HG02870 (cell line): ENCODE measurements around the gene EPHA3.
A peak's percentile ranks its signal among the peaks of the same experiment; 100 is the strongest.

Experiments used
- ATAC-seq: cut with Tn5 transposase; IDR thresholded peaks from one replicate; pipeline ENCODE4 v1.9.1; 2021; ENCODE audit warnings: mild to moderate bottlenecking, moderate library complexity; ENCODE audit not compliant: unreplicated experiment

EPHA3 gene

GRCh38 chr3:89144080-89144479 is 36.7 kb downstream of the EPHA3 start:
- ATAC-seq: no peak

- no peak for ATAC-seq
Observed at GRCh38 chr3:89145995-89146394, 38.6 kb downstream of the EPHA3 start.

GRCh38 chr3:89154416-89154815 is 47.0 kb downstream of the EPHA3 start:
- no peak for ATAC-seq

- no peak for ATAC-seq
Observed at GRCh38 chr3:89155811-89156210, 48.4 kb downstream of the EPHA3 start.

- ATAC-seq: no peak
Observed at GRCh38 chr3:89157575-89157974, 50.2 kb downstream of the EPHA3 start.

GRCh38 chr3:89159605-89160004 is 52.2 kb downstream of the EPHA3 start:
- ATAC-seq: no peak

GRCh38 chr3:89164774-89165173 is 57.4 kb downstream of the EPHA3 start:
- no peak for ATAC-seq

GRCh38 chr3:89165636-89166263 is 58.3 kb downstream of the EPHA3 start:
- no peak for ATAC-seq

GRCh38 chr3:89171687-89172545 is 64.5 kb downstream of the EPHA3 start:
- no peak for ATAC-seq

GRCh38 chr3:89173546-89173945 is 66.1 kb downstream of the EPHA3 start:
- no peak for ATAC-seq

- peak; percentile 80 for ATAC-seq
Observed at GRCh38 chr3:89179355-89180001, 72.1 kb downstream of the EPHA3 start.

- no peak for ATAC-seq
Observed at GRCh38 chr3:89180334-89180733, 72.9 kb downstream of the EPHA3 start.

- ATAC-seq: no peak
Observed at GRCh38 chr3:89182056-89182455, 74.6 kb downstream of the EPHA3 start.

GRCh38 chr3:89184151-89184995 is 77.0 kb downstream of the EPHA3 start:
- no peak for ATAC-seq

- no peak for ATAC-seq
Observed at GRCh38 chr3:89186456-89186855, 79.0 kb downstream of the EPHA3 start.

- ATAC-seq: no peak
Observed at GRCh38 chr3:89198591-89198990, 91.2 kb downstream of the EPHA3 start.

GRCh38 chr3:89212619-89213018 is 105.2 kb downstream of the EPHA3 start:
- ATAC-seq: no peak

- no peak for ATAC-seq
Observed at GRCh38 chr3:89216016-89216739, 108.8 kb downstream of the EPHA3 start.

GRCh38 chr3:89217148-89217685 is 109.8 kb downstream of the EPHA3 start:
- no peak for ATAC-seq

- ATAC-seq: no peak
Observed at GRCh38 chr3:89221924-89222323, 114.5 kb downstream of the EPHA3 start.
